ENCODE measurements around the gene CCR6. TPM values are rescaled to one million over a fixed set of nuclear protein-coding genes. Genes with fewer than 3 reads are reported as not detected.

The CCR6 gene
- total and polyA plus RNA-seq, 2 donors (not counting 3 experiments of a cell fraction or from before 2014, with no cell fraction given), result not detected

GRCh38 chr6:167125410-167125809 lies 2.5 kb downstream of the CCR6 start:
- DNase-seq (ENCODE audit: low read depth, low spot score), result no peak
- POLR2A ChIA-PET, result no interaction called here
- FAIRE-seq, result no peak

GRCh38 chr6:167125855-167126349 lies 3.0 kb downstream of the CCR6 start:
- Histone ChIP-seq H3K9me3 (replicated peaks; ENCODE audit: control insufficient read depth, insufficient read depth, low read length) (no peaks in the 10 kb centered on the region), H3K36me3 (ENCODE audit: control insufficient read depth in 2 of 2, extremely low read depth in 1 of 2, insufficient read depth in 2 of 2, low read length in 2 of 2) (no peaks in the 10 kb centered on the region), H3K4me3 (replicated peaks in 1 of 3; ENCODE audit: insufficient read depth in 1 of 3, low read depth in 1 of 3, low read length in 3 of 3) (no peak overlapping the region), H3K79me2 (ENCODE audit: control insufficient read depth, insufficient read depth, low read length) (no peaks in the 10 kb centered on the region), H3K4me1 (ENCODE audit: control insufficient read depth, extremely low read depth, insufficient read depth, low read length) (no peaks in the 10 kb centered on the region), H2AFZ (ENCODE audit: low read depth, low read length) (no peak overlapping the region), H3K27me3 (ENCODE audit: control insufficient read depth in 2 of 2, insufficient read depth in 2 of 2, low read length in 2 of 2) (no peaks in the 10 kb centered on the region), H3K4me2 (ENCODE audit: insufficient read depth, low read length) (no peak overlapping the region), H3K27ac (ENCODE audit: insufficient read depth, low read depth, low read length) (no peak overlapping the region), H3K9me1 (replicated peaks; ENCODE audit: control insufficient read depth, extremely low read depth, insufficient read depth, low read length) (no peaks in the 10 kb centered on the region), H4K20me1 (replicated peaks; ENCODE audit: control insufficient read depth, extremely low read depth, insufficient read depth, low read length) (no peaks in the 10 kb centered on the region), H3K9ac (replicated peaks; ENCODE audit: extremely low read depth, insufficient read depth, low read length) (no peak overlapping the region)
- TF ChIP-seq FOS (IDR thresholded peaks at IDR 0.05; ENCODE audit: borderline replicate concordance, insufficient read depth, low read length) (no peak), CTCF (IDR thresholded peaks at IDR 0.05; ENCODE audit: extremely low read depth in 1 of 2, insufficient read depth in 1 of 2, low read depth in 1 of 2, low read length in 2 of 2) (no peak), MYC (IDR thresholded peaks at IDR 0.05; ENCODE audit: low read depth, low read length) (no peak), POLR2AphosphoS5 (IDR thresholded peaks at IDR 0.05; ENCODE audit: insufficient read depth, low read depth, low read length) (no peak), EZH2 (IDR thresholded peaks at IDR 0.05; ENCODE audit: borderline replicate concordance, low read depth, low read length, severe bottlenecking) (no peak), GATA2 (IDR thresholded peaks at IDR 0.05; ENCODE audit: insufficient read depth, insufficient read length, low read depth, low read length) (no peak), JUN (IDR thresholded peaks at IDR 0.05; ENCODE audit: borderline replicate concordance, insufficient read depth, insufficient read length, low read depth) (no peak), POLR2A (IDR thresholded peaks at IDR 0.05; ENCODE audit: low read depth, low read length) (no peak), MAX (IDR thresholded peaks at IDR 0.05; ENCODE audit: insufficient read depth, insufficient read length) (no peak)
- dilution Hi-C loops (cut with MboI; ENCODE audit: extremely low pct_ligation_motif_present, low sequenced_read_pairs) (no loop called here), intact Hi-C loops (cut with micrococcal nuclease) (no loop called here)
- no TSS peak for BruUV-seq (replicated peaks)
- POLR2A ChIA-PET, result no interaction called here
- DNase-seq (ENCODE audit: low read depth, low spot score), result no peak
- FAIRE-seq, result no peak
- CTCF ChIA-PET, result no interaction called here

More at GRCh38 chr6:167125410-167125809, 2.5 kb downstream of the CCR6 start:
- TF ChIP-seq POLR2A (IDR thresholded peaks at IDR 0.05; ENCODE audit: low read depth, low read length) (no peak), FOS (IDR thresholded peaks at IDR 0.05; ENCODE audit: borderline replicate concordance, insufficient read depth, low read length) (no peak)
- H3K4me3 ChIP-seq (replicated peaks in 1 of 3; ENCODE audit: insufficient read depth in 1 of 3, low read depth in 1 of 3, low read length in 3 of 3), result no peak overlapping the region
- H3K27me3 ChIP-seq (ENCODE audit: control insufficient read depth in 2 of 2, insufficient read depth in 2 of 2, low read length in 2 of 2), result no peaks in the 10 kb centered on the region
- no peaks in the 10 kb centered on the region for H4K20me1 ChIP-seq (replicated peaks; ENCODE audit: control insufficient read depth, extremely low read depth, insufficient read depth, low read length)
- no peak overlapping the region for H3K27ac ChIP-seq (ENCODE audit: insufficient read depth, low read depth, low read length)
- H3K4me2 ChIP-seq (ENCODE audit: insufficient read depth, low read length), result no peak overlapping the region
- H2AFZ ChIP-seq (ENCODE audit: low read depth, low read length), result no peak overlapping the region
- dilution Hi-C loops (cut with MboI; ENCODE audit: extremely low pct_ligation_motif_present, low sequenced_read_pairs) (no loop called here), intact Hi-C loops (cut with micrococcal nuclease) (no loop called here)
- H3K79me2 ChIP-seq (ENCODE audit: control insufficient read depth, insufficient read depth, low read length), result no peaks in the 10 kb centered on the region
- no peaks in the 10 kb centered on the region for H3K4me1 ChIP-seq (ENCODE audit: control insufficient read depth, extremely low read depth, insufficient read depth, low read length)
- CTCF ChIA-PET, result no interaction called here
- no peaks in the 10 kb centered on the region for H3K9me1 ChIP-seq (replicated peaks; ENCODE audit: control insufficient read depth, extremely low read depth, insufficient read depth, low read length)
- H3K9ac ChIP-seq (replicated peaks; ENCODE audit: extremely low read depth, insufficient read depth, low read length), result no peak overlapping the region
- BruUV-seq (replicated peaks), result no TSS peak
- no peaks in the 10 kb centered on the region for H3K9me3 ChIP-seq (replicated peaks; ENCODE audit: control insufficient read depth, insufficient read depth, low read length)
- H3K36me3 ChIP-seq (ENCODE audit: control insufficient read depth in 2 of 2, extremely low read depth in 1 of 2, insufficient read depth in 2 of 2, low read length in 2 of 2), result no peaks in the 10 kb centered on the region

All from endothelial cell of umbilical vein (primary cell).